ENCODE data around the gene FAM200A.

Gene FAM200A

DNA sequence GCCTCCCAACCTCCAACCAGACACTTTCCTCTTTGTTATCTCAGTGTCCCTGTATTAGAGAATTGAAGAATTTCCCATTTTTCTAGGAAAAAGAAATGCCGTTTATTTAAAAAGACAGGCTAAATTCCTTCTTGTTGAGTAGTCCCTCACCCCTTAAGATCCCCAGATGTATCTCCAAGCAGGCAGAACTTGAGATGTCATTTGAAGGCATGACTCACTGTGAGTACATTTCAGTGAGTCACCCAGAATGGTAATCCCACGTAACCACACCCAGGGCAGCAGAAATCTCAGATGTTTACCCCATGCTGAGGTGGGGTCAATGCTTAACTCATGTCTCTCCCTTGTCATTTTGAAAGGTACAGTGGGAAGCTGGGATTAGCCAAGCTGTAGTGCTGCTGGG lies 10.9 kb upstream of the FAM200A start:
- Histone ChIP-seq H3K27ac (ENCODE audit: extremely low read depth, low read depth, low read length) (0 out of 2 replicates have a peak overlapping the region, but pooled peaks have one; percentile 28), H3K4me1 (ENCODE audit: control insufficient read depth, insufficient read depth, low read length) (peaks cover 5% of the 10 kb centered on the region), H3K4me3 (ENCODE audit: low read depth, low read length) (no peak overlapping the region), H3K9me3 (ENCODE audit: control insufficient read depth, insufficient read depth, low read depth, low read length) (no peaks in the 10 kb centered on the region), H3K36me3 (ENCODE audit: control insufficient read depth in 2 of 2, insufficient read depth in 1 of 2, low read length in 2 of 2) (peaks cover 59 to 69% of the 10 kb centered on the region in 2 experiments)
- ChIA-PET CTCF (interaction anchor here (1.2 kb wide), 1 partner anchor 11 kb away, joined by 3 read pairs; the partner anchor contains the start of gene FAM200A), POLR2A (interaction anchor here (1.0 kb wide), 2 partner anchors 11 to 58 kb away, joined by 4 read pairs; partner anchors contain the start of genes FAM200A and ZKSCAN5)
- no peak for TF ChIP-seq ZXDB (tag by site-specific recombination; IDR thresholded peaks at IDR 0.05)
- no peak for TF ChIP-seq KLF16 (tag by site-specific recombination; IDR thresholded peaks at IDR 0.05)
- 0 out of 2 replicates have a peak, but pooled peaks have one; percentile 40 for TF ChIP-seq IKZF3 (tag by site-specific recombination; IDR thresholded peaks at IDR 0.05)
- TF ChIP-seq, protein P1, sequence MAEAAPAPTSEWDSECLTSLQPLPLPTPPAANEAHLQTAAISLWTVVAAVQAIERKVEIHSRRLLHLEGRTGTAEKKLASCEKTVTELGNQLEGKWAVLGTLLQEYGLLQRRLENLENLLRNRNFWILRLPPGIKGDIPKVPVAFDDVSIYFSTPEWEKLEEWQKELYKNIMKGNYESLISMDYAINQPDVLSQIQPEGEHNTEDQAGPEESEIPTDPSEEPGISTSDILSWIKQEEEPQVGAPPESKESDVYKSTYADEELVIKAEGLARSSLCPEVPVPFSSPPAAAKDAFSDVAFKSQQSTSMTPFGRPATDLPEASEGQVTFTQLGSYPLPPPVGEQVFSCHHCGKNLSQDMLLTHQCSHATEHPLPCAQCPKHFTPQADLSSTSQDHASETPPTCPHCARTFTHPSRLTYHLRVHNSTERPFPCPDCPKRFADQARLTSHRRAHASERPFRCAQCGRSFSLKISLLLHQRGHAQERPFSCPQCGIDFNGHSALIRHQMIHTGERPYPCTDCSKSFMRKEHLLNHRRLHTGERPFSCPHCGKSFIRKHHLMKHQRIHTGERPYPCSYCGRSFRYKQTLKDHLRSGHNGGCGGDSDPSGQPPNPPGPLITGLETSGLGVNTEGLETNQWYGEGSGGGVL (tag by site-specific recombination; IDR thresholded peaks at IDR 0.05), result peak; percentile 26; the same call in 1 of the 2 replicates
- TF ChIP-seq, protein P2, sequence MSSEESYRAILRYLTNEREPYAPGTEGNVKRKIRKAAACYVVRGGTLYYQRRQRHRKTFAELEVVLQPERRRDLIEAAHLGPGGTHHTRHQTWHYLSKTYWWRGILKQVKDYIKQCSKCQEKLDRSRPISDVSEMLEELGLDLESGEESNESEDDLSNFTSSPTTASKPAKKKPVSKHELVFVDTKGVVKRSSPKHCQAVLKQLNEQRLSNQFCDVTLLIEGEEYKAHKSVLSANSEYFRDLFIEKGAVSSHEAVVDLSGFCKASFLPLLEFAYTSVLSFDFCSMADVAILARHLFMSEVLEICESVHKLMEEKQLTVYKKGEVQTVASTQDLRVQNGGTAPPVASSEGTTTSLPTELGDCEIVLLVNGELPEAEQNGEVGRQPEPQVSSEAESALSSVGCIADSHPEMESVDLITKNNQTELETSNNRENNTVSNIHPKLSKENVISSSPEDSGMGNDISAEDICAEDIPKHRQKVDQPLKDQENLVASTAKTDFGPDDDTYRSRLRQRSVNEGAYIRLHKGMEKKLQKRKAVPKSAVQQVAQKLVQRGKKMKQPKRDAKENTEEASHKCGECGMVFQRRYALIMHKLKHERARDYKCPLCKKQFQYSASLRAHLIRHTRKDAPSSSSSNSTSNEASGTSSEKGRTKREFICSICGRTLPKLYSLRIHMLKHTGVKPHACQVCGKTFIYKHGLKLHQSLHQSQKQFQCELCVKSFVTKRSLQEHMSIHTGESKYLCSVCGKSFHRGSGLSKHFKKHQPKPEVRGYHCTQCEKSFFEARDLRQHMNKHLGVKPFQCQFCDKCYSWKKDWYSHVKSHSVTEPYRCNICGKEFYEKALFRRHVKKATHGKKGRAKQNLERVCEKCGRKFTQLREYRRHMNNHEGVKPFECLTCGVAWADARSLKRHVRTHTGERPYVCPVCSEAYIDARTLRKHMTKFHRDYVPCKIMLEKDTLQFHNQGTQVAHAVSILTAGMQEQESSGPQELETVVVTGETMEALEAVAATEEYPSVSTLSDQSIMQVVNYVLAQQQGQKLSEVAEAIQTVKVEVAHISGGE (tag by site-specific recombination; conservative IDR thresholded peaks at IDR 0.05; ENCODE audit: low read depth), result no peak
- TF ChIP-seq ZNF211 (tag by site-specific recombination; IDR thresholded peaks at IDR 0.05; ENCODE audit: low read depth), result no peak
- TF ChIP-seq ZEB2 (tag by site-specific recombination; IDR thresholded peaks at IDR 0.05), result peak; percentile 89
- TF ChIP-seq YY2 (tag by site-specific recombination; IDR thresholded peaks at IDR 0.05), result no peak
- TF ChIP-seq ZNF514 (tag by site-specific recombination; IDR thresholded peaks at IDR 0.05), result no peak
- no peak for TF ChIP-seq WT1 (tag by site-specific recombination; IDR thresholded peaks at IDR 0.05)
- TF ChIP-seq ZNF146 (tag by site-specific recombination; IDR thresholded peaks at IDR 0.05), result no peak
- TF ChIP-seq TCF7L2 (IDR thresholded peaks at IDR 0.05; ENCODE audit: borderline replicate concordance, low read depth, low read length), result no peak
- peak; percentile 45 for TF ChIP-seq ZIC2 (tag by site-specific recombination; IDR thresholded peaks at IDR 0.05)
- TF ChIP-seq SALL2 (tag by site-specific recombination; IDR thresholded peaks at IDR 0.05; ENCODE audit: borderline replicate concordance), result no peak
- TF ChIP-seq SP3 (tag by site-specific recombination; IDR thresholded peaks at IDR 0.05), result 0 out of 2 replicates have a peak, but pooled peaks have one; percentile 34
- TF ChIP-seq, protein P3, sequence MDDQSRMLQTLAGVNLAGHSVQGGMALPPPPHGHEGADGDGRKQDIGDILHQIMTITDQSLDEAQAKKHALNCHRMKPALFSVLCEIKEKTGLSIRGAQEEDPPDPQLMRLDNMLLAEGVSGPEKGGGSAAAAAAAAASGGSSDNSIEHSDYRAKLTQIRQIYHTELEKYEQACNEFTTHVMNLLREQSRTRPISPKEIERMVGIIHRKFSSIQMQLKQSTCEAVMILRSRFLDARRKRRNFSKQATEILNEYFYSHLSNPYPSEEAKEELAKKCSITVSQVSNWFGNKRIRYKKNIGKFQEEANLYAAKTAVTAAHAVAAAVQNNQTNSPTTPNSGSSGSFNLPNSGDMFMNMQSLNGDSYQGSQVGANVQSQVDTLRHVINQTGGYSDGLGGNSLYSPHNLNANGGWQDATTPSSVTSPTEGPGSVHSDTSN (CRISPR knock-in tag; IDR thresholded peaks at IDR 0.05), result no peak
- TF ChIP-seq ZNF473 (tag by site-specific recombination; IDR thresholded peaks at IDR 0.05), result no peak
- TF ChIP-seq GFI1B (tag by site-specific recombination; IDR thresholded peaks at IDR 0.05), result peak; percentile 89
- TF ChIP-seq, protein P4, sequence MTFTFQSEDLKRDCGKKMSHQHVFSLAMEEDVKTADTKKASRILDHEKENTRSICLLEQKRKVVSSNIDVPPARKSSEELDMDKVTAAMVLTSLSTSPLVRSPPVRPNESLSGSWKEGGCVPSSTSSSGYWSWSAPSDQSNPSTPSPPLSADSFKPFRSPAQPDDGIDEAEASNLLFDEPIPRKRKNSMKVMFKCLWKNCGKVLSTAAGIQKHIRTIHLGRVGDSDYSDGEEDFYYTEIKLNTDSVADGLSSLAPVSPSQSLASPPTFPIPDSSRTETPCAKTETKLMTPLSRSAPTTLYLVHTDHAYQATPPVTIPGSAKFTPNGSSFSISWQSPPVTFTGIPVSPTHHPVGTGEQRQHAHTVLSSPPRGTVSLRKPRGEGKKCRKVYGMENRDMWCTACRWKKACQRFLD (tag by site-specific recombination; IDR thresholded peaks at IDR 0.05), result no peak
- no peak for TF ChIP-seq ZNF776 (tag by site-specific recombination; IDR thresholded peaks at IDR 0.05; ENCODE audit: borderline replicate concordance)
- TF ChIP-seq, protein P5, sequence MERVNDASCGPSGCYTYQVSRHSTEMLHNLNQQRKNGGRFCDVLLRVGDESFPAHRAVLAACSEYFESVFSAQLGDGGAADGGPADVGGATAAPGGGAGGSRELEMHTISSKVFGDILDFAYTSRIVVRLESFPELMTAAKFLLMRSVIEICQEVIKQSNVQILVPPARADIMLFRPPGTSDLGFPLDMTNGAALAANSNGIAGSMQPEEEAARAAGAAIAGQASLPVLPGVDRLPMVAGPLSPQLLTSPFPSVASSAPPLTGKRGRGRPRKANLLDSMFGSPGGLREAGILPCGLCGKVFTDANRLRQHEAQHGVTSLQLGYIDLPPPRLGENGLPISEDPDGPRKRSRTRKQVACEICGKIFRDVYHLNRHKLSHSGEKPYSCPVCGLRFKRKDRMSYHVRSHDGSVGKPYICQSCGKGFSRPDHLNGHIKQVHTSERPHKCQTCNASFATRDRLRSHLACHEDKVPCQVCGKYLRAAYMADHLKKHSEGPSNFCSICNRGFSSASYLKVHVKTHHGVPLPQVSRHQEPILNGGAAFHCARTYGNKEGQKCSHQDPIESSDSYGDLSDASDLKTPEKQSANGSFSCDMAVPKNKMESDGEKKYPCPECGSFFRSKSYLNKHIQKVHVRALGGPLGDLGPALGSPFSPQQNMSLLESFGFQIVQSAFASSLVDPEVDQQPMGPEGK (tag by site-specific recombination; IDR thresholded peaks at IDR 0.05), result peak; percentile 57; the same call in 1 of the 2 replicates
- no peak for TF ChIP-seq MYNN (tag by site-specific recombination; IDR thresholded peaks at IDR 0.05; ENCODE audit: borderline replicate concordance)
- TF ChIP-seq EGR2 (tag by site-specific recombination; IDR thresholded peaks at IDR 0.05; ENCODE audit: low read depth), result peak; percentile 42; the same call in 1 of the 2 replicates
- TF ChIP-seq ZNF174 (tag by site-specific recombination; IDR thresholded peaks at IDR 0.05), result no peak
- TF ChIP-seq ZNF600 (tag by site-specific recombination; IDR thresholded peaks at IDR 0.05), result 0 out of 2 replicates have a peak, but pooled peaks have one; percentile 34
- no peak for TF ChIP-seq ZFP41 (tag by site-specific recombination; IDR thresholded peaks at IDR 0.05; ENCODE audit: borderline replicate concordance)
- peak; percentile 22; the same call in 1 of the 2 replicates for TF ChIP-seq SP2 (tag by site-specific recombination; IDR thresholded peaks at IDR 0.05)
- TF ChIP-seq ZNF510 (tag by site-specific recombination; IDR thresholded peaks at IDR 0.05; ENCODE audit: insufficient replicate concordance), result no peak
- TF ChIP-seq ZFHX2 (tag by site-specific recombination; conservative IDR thresholded peaks at IDR 0.05), result peak; percentile 49
